Upper lobe of right lung (tissue), 1 donor: ENCODE data around the gene ZNF778. TPM values are rescaled to one million over a fixed set of nuclear protein-coding genes. Genes with fewer than 3 reads are reported as not detected.
"Not testable (repeated sequence)": the region's sequence is repeated elsewhere in the genome, so short reads cannot be mapped to it uniquely, and the experiment has no call there.

Source experiments
- ATAC-seq: fragments of 200-7000 bp; cut with Tn5 transposase; one replicate; pipeline ENCODE4 v1.9.1; 2020; ENCODE audit warnings: mild to moderate bottlenecking, moderate library complexity
- DNase-seq: peaks from one replicate; pipeline ENCODE4 v3.0.0-alpha.2; 2020
- H3K27ac ChIP-seq: fragments of 200-600 bp; one replicate; pipeline ENCODE4 v1.8.0; 2022
- H3K27me3 ChIP-seq: fragments of 200-600 bp; one replicate; pipeline ENCODE4 v1.8.0; 2022; ENCODE audit warnings: mild to moderate bottlenecking
- H3K36me3 ChIP-seq: fragments of 200-600 bp; one replicate; pipeline ENCODE4 v1.8.0; 2022
- H3K4me1 ChIP-seq: fragments of 200-600 bp; one replicate; pipeline ENCODE4 v1.8.0; 2022
- H3K4me3 ChIP-seq: fragments of 200-600 bp; one replicate; pipeline ENCODE4 v1.8.0; 2022; ENCODE audit warnings: mild to moderate bottlenecking
- H3K9me3 ChIP-seq: fragments of 200-600 bp; one replicate; pipeline ENCODE4 v1.8.0; 2022
- intact Hi-C: fragments of 100-400 bp; cut with DNase I; formaldehyde crosslinking; loops from one replicate; pipeline ENCODE4 v1.11.0; 2022
- total RNA-seq: library from RNA; stranded (reverse); fragmentation: NEBNext Ultra II Directional; extraction: Animal tissue kit (Norgen Biotek cat#: 25700); gene quantifications from one replicate; pipeline ENCODE4 v1.2.1, GENCODE V29; 2021
- TF ChIP-seq, protein P1 (sequence below): fragments of 200-600 bp; IDR thresholded peaks from one replicate; pipeline ENCODE4 v1.8.0; 2022; ENCODE audit warnings: antibody characterized with exemption
- donor health status: DM: no; HTN: yes; CAD: no; lungs with severe emphysema.

Gene ZNF778
- total RNA-seq, 1 donor from 2014 or later, result 10.3 TPM

DNA sequence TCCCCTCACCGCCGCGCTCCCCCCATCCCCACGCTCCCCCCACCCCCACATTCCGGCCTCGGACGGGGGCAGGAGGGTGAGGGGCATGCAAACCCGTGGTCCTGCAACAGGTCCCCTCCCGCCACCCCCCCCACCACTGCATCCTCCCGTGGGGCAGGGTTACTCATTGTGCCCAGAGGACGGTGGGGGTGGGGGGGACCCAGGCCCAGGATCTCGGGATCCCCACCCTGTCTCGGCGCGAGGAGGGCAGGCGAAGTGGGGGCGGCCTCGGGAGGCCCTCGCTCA is 25.7 kb upstream of the ZNF778 start:
- Histone ChIP-seq H3K27ac (no peak overlapping the region), H3K4me3 (peak overlapping the region; percentile 51), H3K27me3 (no peaks in the 10 kb centered on the region), H3K9me3 (no peaks in the 10 kb centered on the region), H3K4me1 (no peaks in the 10 kb centered on the region), H3K36me3 (no peaks in the 10 kb centered on the region)
- DNase-seq, result no peak
- ATAC-seq, result no peak
- TF ChIP-seq, protein P1, sequence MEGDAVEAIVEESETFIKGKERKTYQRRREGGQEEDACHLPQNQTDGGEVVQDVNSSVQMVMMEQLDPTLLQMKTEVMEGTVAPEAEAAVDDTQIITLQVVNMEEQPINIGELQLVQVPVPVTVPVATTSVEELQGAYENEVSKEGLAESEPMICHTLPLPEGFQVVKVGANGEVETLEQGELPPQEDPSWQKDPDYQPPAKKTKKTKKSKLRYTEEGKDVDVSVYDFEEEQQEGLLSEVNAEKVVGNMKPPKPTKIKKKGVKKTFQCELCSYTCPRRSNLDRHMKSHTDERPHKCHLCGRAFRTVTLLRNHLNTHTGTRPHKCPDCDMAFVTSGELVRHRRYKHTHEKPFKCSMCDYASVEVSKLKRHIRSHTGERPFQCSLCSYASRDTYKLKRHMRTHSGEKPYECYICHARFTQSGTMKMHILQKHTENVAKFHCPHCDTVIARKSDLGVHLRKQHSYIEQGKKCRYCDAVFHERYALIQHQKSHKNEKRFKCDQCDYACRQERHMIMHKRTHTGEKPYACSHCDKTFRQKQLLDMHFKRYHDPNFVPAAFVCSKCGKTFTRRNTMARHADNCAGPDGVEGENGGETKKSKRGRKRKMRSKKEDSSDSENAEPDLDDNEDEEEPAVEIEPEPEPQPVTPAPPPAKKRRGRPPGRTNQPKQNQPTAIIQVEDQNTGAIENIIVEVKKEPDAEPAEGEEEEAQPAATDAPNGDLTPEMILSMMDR, result no peak
- intact Hi-C loops, result no loop called here

DNA sequence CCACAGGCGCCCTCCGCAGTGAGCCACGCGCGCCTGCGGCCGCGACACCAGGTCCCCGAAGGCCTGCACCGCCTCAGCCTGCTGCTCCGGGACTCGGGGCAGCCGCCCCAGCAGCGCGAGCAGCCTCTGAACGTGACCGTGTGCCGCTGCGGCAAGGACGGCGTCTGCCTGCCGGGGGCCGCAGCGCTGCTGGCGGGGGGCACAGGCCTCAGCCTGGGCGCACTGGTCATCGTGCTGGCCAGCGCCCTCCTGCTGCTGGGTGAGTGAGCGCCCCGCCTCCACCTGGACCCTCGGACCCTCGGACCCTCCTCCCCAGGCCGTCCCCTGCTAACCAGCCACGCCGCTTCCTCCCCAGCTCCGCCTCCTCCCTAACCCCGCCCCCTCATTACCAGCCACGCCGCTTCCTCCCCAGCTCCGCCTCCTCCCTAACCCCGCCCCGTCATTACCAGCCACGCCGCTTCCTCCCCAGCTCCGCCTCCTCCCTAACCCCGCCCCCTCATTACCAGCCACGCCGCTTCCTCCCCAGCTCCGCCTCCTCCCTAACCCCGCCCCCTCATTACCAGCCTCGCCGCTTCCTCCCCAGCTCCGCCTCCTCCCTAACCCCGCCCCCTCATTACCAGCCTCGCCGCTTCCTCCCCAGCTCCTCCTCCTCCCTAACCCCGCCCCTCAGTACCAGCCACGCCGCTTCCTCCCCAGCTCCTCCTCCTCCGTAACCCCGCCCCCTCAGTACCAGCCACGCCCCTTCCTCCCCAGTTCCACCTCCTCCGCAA is 25.1 kb upstream of the ZNF778 start:
- DNase-seq (peak; percentile 93), ATAC-seq (peak; percentile 27)
- H3K36me3 ChIP-seq, intact Hi-C loops, H3K27ac ChIP-seq, H3K27me3 ChIP-seq, H3K9me3 ChIP-seq, H3K4me1 ChIP-seq: not testable (repeated sequence)
- peak overlapping the region; percentile 51 for H3K4me3 ChIP-seq

DNA sequence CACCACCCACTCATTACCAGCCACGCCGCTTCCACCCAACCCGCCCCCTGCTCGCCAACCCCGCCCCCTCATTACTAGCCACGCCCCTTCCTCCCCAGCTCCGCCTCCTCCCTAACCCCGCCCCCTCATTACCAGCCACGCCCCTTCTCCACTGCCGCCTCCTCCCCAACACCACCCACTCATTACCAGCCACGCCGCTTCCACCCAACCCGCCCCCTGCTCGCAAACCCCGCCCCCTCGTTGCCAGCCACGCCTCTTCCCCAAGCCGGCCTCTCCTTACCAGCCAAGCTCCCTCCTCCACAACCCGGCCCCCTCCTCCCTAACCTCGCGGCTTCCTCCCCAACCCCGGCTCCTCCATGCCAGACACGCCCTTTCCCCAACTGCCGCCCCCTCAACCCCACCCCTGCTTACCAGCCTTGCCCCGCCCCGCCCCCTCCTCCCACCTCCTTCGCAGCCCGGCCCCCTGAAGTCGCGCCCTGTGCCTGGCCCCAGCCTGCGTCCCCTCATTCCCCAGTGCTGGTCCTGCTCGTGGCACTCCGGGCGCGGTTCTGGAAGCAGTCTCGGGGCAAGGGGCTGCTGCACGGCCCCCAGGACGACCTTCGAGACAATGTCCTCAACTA is 24.4 kb upstream of the ZNF778 start:
- Histone ChIP-seq H3K4me1 (no peaks in the 10 kb centered on the region), H3K36me3 (no peaks in the 10 kb centered on the region), H3K9me3 (no peaks in the 10 kb centered on the region), H3K27ac (no peak overlapping the region), H3K27me3 (peaks cover 3% of the 10 kb centered on the region), H3K4me3 (no peak overlapping the region)
- DNase-seq (peak; percentile 93), ATAC-seq (peak; percentile 78)
- TF ChIP-seq, protein P1, result no peak
- intact Hi-C loops, result no loop called here

DNA sequence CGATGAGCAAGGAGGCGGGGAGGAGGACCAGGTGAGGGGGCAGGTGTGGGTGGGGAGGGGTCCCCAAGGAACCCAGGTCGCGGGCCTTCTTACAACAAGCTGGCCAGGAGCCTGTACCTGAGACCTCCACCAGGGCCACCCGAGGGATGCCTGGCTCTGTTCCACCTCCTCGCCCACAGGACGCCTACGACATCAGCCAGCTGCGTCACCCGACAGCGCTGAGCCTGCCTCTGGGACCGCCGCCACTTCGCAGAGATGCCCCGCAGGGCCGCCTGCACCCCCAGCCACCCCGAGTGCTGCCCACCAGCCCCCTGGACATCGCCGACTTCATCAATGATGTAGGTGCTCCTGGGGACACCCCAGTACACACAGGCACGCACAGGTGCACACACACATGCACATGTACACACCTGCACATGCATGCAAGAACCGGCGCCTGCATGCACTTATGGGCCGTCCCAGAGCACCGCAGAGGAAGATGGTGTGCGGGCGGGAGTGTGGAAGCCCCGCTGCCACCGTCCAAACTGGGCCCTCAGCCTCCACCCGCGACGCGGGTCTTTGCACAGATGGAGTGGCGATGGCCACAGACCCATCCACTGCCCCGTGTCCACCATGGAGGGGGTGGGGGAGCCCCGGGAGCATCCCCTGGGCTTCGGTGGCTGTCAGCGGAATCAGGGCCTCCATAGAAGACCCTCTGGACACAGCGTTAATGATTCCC is 23.8 kb upstream of the ZNF778 start:
- Histone ChIP-seq H3K27ac (no peak overlapping the region), H3K4me3 (no peak overlapping the region), H3K36me3 (no peaks in the 10 kb centered on the region), H3K4me1 (no peaks in the 10 kb centered on the region), H3K9me3 (no peaks in the 10 kb centered on the region), H3K27me3 (peaks cover 10% of the 10 kb centered on the region)
- TF ChIP-seq, protein P1, result no peak
- ATAC-seq, result no peak
- DNase-seq, result peak; percentile 76
- intact Hi-C loops, result no loop called here

DNA sequence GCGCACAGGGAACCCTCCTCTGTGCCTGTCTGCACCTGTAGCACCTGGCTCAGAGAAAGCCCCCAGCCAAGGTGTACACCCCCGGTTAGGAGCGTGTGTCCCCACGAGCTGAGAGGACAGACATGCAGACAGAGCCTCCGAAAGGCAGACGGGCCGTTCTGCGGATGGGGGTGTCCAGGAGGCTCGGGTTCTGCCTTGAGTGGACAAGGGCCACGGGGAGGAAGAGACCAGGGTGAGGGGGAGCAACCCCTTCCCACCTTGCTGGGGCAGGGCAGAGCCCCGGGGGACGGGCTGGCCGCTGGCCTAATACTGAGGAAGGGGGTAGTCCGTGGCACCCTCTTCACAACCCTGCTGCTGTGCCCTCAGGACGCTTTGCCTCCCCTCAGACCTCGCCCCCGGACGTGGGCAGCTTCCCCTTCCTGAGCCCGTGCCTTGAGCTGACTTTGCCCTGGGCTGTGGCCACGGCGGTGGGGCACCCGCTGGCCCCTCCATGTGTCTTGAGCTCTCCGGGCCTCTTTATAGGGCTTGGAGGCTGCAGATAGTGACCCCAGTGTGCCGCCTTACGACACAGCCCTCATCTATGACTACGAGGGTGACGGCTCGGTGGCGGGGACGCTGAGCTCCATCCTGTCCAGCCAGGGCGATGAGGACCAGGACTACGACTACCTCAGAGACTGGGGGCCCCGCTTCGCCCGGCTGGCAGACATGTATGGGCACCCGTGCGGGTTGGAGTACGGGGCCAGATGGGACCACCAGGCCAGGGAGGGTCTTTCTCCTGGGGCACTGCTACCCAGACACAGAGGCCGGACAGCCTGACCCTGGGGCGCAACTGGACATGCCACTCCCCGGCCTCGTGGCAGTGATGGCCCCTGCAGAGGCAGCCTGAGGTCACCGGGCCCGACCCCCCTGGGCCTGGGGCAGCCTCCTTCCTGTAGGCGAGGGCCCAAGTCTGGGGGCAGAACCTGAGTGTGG is 22.9 kb upstream of the ZNF778 start:
- H3K4me3 ChIP-seq, result no peak overlapping the region
- no peak for ATAC-seq
- no peaks in the 10 kb centered on the region for H3K36me3 ChIP-seq
- DNase-seq, result peak; percentile 66
- TF ChIP-seq, protein P1, result no peak
- no peak overlapping the region for H3K27ac ChIP-seq
- H3K9me3 ChIP-seq, result no peaks in the 10 kb centered on the region
- H3K27me3 ChIP-seq, result peaks cover 19% of the 10 kb centered on the region
- intact Hi-C loops, result no loop called here
- H3K4me1 ChIP-seq, result no peaks in the 10 kb centered on the region
